Measurements from ENCODE around the gene FST.

DNA sequence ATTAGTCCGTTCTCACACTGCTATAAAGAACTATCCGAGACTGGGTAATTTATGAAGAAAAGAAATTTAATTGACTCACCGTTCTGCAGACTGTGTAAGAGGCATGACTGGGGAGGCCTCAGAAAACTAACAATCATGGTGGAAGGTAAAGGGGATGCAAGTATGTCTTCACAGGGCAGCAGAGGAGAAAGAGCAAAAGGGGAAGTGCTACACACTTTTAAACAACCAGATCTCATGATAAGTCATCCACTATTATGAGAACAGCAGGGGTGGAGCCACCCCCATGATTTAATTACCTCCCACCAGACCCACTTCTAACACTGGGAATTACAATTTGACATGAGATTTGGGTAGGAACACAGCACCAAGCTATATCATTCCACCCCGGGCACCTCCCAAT lies 26.6 kb downstream of the FST start:
- TF ChIP-seq ZNF274 (IDR thresholded peaks at IDR 0.05; ENCODE audit: low read depth, low read length) = no peak
- no peak for TF ChIP-seq YY1 (IDR thresholded peaks at IDR 0.05; ENCODE audit: insufficient read depth, insufficient read length)
- TF ChIP-seq SUZ12 (IDR thresholded peaks at IDR 0.05; ENCODE audit: extremely low read depth, insufficient read depth, insufficient read length) = no peak
